HEK293T (cell line): ENCODE measurements around the gene AGFG2.

ENCODE experiments used
- ARNT ChIP-seq: fragments of 450-650 bp; IDR thresholded peaks from 2 replicates; pipeline ENCODE4 v1.6.1; 2017; ENCODE audit warnings: mild to moderate bottlenecking
- CTBP1 ChIP-seq: fragments of 450-650 bp; IDR thresholded peaks from 2 replicates; pipeline ENCODE4 v1.6.1; 2016; ENCODE audit warnings: borderline replicate concordance
- ELF4 ChIP-seq: fragments of 450-650 bp; IDR thresholded peaks from 2 replicates; pipeline ENCODE4 v1.6.1; 2017; ENCODE audit warnings: antibody characterized with exemption
- FOXA1 ChIP-seq: fragments of 450-650 bp; IDR thresholded peaks from 2 replicates; pipeline ENCODE4 v1.6.1; 2016; ENCODE audit warnings: mild to moderate bottlenecking
- FOXK2 ChIP-seq: fragments of 450-650 bp; IDR thresholded peaks from 2 replicates; pipeline ENCODE4 v1.6.1; 2016; ENCODE audit warnings: mild to moderate bottlenecking
- FOXM1 ChIP-seq: fragments of 450-650 bp; IDR thresholded peaks from 2 replicates; pipeline ENCODE4 v1.6.1; 2017; ENCODE audit warnings: mild to moderate bottlenecking, borderline replicate concordance
- L3MBTL2 ChIP-seq: fragments of 450-650 bp; conservative IDR thresholded peaks from 2 replicates; pipeline ENCODE4 v1.6.1; 2016; ENCODE audit warnings: mild to moderate bottlenecking
- NFRKB ChIP-seq: fragments of 450-650 bp; IDR thresholded peaks from 2 replicates; pipeline ENCODE4 v1.6.1; 2016; ENCODE audit warnings: mild to moderate bottlenecking, moderate library complexity
- SP1 ChIP-seq: fragments of 450-650 bp; IDR thresholded peaks from 2 replicates; pipeline ENCODE4 v1.6.1; 2017
- ZNF384 ChIP-seq: fragments of 450-650 bp; IDR thresholded peaks from 2 replicates; pipeline ENCODE4 v1.6.1; 2016

DNA sequence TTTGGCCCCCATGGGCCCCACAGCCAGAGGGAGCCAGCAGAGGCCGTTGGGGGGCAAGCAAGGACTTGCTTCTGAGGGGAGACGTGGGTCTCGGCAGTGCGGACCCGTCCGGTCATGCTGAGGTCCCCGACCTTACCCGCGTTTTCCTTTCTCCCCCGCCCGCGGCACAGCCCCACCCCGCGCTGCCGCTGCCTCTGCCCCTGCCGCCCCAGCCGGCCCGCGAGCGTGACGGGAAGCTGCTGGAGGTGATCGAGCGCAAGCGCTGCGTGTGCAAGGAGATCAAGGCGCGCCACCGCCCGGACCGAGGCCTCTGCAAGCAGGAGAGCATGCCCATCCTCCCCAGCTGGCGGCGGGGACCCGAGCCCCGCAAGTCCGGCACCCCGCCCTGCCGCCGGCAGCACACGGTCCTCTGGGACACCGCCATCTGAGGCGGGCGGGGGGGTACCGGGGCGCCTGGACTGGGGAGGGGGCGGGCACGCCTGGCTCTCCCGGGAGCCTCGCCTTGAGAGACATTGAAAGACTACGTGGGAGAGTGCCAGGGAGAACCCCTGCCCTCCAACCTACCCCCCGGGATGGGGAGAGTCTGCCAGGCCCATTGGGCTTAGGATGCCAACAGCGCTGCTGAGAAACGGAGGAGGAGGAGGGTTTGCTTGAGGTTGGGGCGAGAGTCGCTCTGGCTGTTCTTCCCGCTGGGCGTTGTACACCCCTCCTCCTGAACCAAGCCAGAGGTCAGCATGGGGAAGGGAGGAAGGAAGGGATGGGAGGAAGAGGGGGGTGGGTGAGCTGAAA lies 45.3 kb upstream of the AGFG2 start:
- TF ChIP-seq NFRKB (no peak), FOXA1 (no peak), ARNT (no peak), FOXM1 (no peak), ELF4 (no peak), ZNF384 (no peak), CTBP1 (no peak), FOXK2 (no peak), SP1 (no peak), L3MBTL2 (no peak)
